ENCODE results near the gene UBE2I.

Gene UBE2I

DNA sequence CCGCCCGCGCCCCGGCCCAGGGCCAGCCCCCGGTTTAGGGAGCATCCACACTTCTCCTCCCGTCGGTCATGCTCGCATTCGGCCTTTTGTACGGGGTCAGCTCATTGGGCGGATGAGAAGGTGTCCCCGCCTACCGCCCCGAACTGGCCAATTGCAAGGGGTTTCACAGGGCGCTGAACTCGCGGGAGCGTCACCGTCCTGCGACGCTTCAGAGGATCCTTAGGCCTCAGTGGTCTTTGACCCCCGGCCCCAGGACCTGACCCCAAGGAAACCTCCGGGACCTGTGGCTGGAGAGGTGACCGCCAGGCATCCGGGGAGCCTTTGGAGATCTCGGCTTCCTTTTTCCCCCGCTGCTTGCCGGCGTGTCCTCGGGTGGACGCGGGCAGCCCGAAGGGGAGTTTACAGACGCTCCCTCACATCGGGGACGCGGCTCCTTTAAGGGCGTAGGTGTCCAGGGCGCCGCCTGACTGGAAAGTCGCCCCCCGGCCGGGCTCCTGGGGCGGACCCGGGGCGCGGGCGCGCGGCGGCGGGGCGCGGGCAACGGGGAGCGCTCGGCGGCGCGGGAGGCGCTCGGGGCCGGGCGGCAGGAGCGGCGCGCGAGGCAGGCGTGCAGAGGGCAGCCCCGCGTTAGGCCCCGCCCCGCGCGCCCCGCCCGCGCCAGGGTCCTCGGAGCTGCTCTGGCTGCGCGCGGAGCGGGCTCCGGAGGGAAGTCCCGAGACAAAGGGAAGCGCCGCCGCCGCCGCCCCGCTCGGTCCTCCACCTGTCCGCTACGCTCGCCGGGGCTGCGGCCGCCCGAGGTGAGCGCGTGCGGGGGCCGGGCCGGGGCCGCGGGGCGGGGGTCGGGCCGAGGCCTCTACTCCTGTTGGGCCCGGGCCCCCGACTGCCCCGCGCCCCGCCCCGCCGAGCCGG, at the start of gene UBE2I:
UBE2I (plus strand) TSS at position 660 of the 909 bp plus-strand sequence. CDS start 4,395 bp downstream, outside the sequence.
- TF ChIP-seq, protein P1, sequence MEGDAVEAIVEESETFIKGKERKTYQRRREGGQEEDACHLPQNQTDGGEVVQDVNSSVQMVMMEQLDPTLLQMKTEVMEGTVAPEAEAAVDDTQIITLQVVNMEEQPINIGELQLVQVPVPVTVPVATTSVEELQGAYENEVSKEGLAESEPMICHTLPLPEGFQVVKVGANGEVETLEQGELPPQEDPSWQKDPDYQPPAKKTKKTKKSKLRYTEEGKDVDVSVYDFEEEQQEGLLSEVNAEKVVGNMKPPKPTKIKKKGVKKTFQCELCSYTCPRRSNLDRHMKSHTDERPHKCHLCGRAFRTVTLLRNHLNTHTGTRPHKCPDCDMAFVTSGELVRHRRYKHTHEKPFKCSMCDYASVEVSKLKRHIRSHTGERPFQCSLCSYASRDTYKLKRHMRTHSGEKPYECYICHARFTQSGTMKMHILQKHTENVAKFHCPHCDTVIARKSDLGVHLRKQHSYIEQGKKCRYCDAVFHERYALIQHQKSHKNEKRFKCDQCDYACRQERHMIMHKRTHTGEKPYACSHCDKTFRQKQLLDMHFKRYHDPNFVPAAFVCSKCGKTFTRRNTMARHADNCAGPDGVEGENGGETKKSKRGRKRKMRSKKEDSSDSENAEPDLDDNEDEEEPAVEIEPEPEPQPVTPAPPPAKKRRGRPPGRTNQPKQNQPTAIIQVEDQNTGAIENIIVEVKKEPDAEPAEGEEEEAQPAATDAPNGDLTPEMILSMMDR (IDR thresholded peaks at IDR 0.05) = no peak
- TF ChIP-seq ZFX (IDR thresholded peaks at IDR 0.05; ENCODE audit: borderline replicate concordance) = peak; percentile 99
- peak within 1 kb of the TSS; percentile 95 for H3K27ac ChIP-seq

DNA sequence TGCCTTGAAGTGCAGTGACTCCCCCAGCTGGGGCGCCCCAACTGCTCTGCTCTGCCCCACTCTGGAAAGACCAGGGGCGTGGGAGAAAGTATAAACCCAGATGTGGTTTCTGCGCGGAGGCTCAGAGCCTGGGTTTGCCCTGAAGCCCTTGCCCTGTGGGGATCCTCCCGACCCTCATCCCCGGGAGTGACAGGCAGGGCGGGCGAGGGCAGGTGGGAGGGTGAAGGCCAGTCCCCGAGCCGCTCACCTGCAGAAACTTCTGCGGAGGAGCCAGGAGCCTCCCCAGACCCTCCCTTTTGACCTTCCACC, 49.7 kb upstream of the UBE2I start:
- H3K27ac ChIP-seq = no peak overlapping the region
- TF ChIP-seq ZFX (IDR thresholded peaks at IDR 0.05; ENCODE audit: borderline replicate concordance) = no peak

DNA sequence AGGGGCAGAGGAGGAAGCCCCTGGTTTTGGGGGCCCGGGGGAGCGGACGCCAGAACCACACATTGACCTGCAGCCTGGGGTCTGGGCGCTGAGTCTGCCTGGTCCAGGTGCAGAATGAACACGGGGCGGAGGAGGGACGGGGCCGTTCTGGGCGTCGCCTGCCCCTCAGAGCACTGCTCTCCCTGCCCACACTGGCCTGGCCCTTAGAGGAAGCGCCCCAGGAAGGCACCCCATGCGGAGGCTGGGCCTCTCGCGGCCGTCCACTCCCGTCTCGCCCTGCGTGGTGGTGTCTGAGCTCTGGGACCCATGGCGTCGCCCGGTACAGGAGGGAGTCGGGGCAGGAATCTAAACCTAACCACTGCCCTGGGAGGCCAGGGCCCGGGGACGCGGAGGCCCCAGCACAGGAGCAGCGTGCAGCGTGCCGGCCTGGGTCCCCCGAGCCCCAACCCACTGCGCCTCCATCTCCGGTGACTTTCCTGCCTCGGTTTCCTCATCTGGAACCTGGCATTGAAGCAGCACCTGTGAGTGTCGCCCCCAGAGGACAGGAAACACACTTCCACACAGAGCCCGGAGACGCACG, 49.2 kb upstream of the UBE2I start:
- H3K27ac ChIP-seq = no peak overlapping the region
- TF ChIP-seq ZFX (IDR thresholded peaks at IDR 0.05; ENCODE audit: borderline replicate concordance) = no peak
- TF ChIP-seq, protein P1 (IDR thresholded peaks at IDR 0.05) = no peak

DNA sequence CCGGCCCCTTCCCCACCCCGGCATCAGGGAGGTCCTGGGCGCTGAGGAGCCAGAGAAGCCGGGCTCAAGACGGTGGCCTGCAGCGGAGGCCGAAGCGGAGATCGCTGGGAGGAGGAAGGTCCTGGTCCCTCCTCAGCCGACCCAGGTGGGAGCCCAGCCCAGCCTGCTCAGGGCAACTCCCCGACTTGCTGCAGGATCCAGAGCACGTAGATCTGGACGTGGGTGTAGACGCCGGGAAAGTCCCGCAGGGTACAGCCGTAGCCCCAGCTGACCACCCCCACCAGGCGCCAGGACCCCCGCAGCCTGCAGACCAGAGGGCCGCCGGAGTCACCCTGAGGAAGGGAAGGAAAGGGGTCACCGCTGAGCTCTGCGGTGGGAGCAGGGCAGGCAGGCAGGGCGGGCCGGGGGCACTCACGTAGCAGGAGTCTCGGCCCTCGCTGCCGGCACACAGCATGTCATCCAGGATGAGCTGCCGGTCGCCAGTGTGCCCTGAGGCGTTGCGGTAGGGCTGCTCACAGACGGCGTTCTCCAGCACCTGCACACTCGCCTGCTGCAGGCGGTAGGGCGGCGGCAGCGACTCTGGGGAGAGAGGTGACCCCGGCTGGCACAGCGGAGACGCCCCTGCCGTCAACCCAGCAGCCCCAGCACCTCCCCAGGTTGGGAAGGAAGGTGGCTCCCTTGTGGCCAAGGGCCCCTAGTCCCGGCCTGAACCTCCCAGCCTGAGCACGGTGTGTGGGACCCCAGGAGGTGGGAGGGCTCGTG, 48.1 kb upstream of the UBE2I start:
- no peak overlapping the region for H3K27ac ChIP-seq
- TF ChIP-seq ZFX (IDR thresholded peaks at IDR 0.05; ENCODE audit: borderline replicate concordance) = no peak
- TF ChIP-seq, protein P1 (IDR thresholded peaks at IDR 0.05) = no peak

DNA sequence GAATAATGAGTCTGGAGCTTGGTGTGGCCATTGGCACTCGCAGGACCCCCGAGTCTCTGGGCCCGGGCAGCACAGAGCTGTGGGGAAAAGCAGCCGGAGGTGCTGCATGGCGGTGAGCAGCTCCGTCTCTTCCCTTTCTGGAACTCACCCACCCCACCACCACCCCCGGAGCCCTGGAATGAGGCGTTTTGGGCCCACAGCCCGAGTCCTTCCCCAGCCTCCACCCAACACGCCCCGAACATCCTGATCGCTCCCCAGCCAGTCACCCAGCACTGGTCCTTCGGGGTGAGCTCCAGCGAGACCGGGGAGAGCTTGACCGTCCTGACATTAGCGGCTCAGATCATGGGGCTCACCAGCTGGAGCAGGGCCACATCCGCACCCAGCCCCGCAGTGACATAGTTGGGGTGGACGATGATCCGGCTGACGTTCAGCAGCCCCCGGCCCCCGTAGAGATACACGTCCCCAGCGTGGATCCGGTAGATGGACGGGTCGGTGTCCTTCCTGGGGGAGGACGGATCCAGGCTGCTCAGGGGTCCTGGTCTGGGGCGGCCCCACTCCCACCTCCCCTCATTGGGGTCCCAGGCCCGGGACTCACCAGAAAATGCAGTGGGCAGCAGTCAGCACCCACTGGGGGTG, 47.1 kb upstream of the UBE2I start:
- no peak overlapping the region for H3K27ac ChIP-seq
- TF ChIP-seq, protein P1 (IDR thresholded peaks at IDR 0.05) = no peak
- TF ChIP-seq ZFX (IDR thresholded peaks at IDR 0.05; ENCODE audit: borderline replicate concordance) = no peak

DNA sequence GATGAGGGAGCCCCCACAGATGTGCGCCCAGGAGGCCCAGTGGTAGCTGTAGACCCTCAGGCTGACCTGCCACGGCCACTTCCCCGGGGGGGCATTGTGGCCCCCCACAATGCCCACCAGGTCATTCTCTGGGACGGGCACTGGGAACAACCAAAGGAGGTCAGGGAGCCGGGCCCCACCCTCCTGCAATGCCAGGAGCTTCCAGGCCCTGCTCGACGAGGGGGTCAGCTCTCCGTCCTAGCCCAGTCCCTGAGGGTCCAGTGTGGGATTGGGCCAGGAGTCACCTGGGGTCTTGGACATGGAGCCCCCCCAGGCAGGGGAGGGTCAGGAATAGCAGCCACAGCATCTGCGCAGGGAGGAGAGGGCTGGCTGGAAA, 46.6 kb upstream of the UBE2I start:
- TF ChIP-seq, protein P1 (IDR thresholded peaks at IDR 0.05) = no peak
- TF ChIP-seq ZFX (IDR thresholded peaks at IDR 0.05; ENCODE audit: borderline replicate concordance) = no peak

DNA sequence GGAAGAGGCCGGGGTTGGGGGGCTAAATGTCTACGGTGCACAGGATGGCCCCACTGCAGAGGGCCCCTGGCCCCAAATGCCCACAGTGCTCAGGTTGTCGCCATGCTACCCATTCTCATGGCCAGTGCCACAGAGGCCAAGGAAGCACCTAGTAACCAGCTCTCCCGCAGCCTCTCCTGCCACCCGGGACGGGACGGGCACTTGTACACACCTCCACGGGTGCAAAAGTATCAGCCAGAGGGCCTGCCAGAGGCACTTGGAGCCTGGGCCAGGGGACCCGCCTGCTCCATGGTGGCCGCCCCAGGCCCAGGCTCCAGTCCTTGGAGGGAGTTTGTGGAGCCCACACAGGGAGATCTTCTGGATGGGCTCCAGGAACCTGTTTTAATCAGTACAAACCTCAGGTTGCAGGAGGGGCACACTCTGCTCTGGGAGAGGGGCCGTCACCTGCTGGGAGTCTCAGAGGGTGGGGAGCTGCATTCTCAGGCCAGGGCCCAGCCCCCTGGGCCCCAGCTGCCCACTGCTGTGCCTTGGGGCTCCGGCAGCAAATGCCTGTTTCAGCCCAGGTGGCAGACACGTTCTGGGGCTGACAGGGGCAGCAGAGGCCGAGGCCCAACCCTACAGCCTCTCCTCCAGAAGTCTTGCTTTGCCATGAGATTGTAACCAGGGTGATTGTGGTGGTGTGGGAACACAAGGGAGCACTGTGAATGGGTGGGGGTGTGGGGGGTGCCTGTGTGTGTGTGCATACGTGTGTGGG, 45.7 kb upstream of the UBE2I start:
- TF ChIP-seq, protein P1 (IDR thresholded peaks at IDR 0.05) = no peak
- TF ChIP-seq ZFX (IDR thresholded peaks at IDR 0.05; ENCODE audit: borderline replicate concordance) = no peak
- no peak overlapping the region for H3K27ac ChIP-seq

More for the DNA sequence above, 46.6 kb upstream of the UBE2I start:
- no peak overlapping the region for H3K27ac ChIP-seq
